ENCODE results near the gene ARMH3.

GRCh38 chr10:101993221-101993620 lies 62.8 kb downstream of the ARMH3 start:
- TF ChIP-seq CTCF (conservative IDR thresholded peaks at IDR 0.05) (no peak), ZFX (IDR thresholded peaks at IDR 0.05) (no peak)

Data from C4-2B (cell line).